Esophagus squamous epithelium (tissue), 5 donors: ENCODE data around the gene TMEM63C. TPM values are rescaled to one million over a fixed set of nuclear protein-coding genes. Genes with fewer than 3 reads are reported as not detected.

ENCODE experiments used
- DNase-seq: peaks from one replicate; lab custom pipeline; 2025; lab: John Stamatoyannopoulos, UW
- H3K27ac ChIP-seq, 4 donors: fragments of 200-600 bp; sonication (generic); one replicate each; pipeline ENCODE4 v1.5.1; 2016 to 2019; ENCODE audit warnings: mild to moderate bottlenecking in 1 of 4
- H3K27me3 ChIP-seq, 4 donors: fragments of 200-600 bp; sonication (generic); 1 replicate in 3 of 4; 2 replicates in 1 of 4; pipeline versions ENCODE4 v1.5.1 to v1.6.0; 2017 to 2021; ENCODE audit warnings: antibody characterized with exemption in 1 of 4
- H3K36me3 ChIP-seq, 3 donors: fragments of 200-600 bp; sonication (generic); one replicate each; pipeline ENCODE4 v1.5.1; 2016 to 2019
- H3K4me1 ChIP-seq, 3 donors: fragments of 200-600 bp; sonication (generic); one replicate each; pipeline ENCODE4 v1.5.1; 2017 to 2019
- H3K4me3 ChIP-seq, 4 donors: fragments of 200-600 bp; sonication (generic); 1 replicate in 3 of 4; 2 replicates in 1 of 4; pipeline ENCODE4 v1.5.1; 2016 to 2019; ENCODE audit warnings: mild to moderate bottlenecking in 2 of 4, moderate library complexity in 1 of 4
- H3K9me3 ChIP-seq, 3 donors: fragments of 200-600 bp; sonication (generic); one replicate each; pipeline ENCODE4 v1.5.1; 2016 to 2019
- CTCF ChIP-seq, 6 experiments: fragments of 450-650 bp in 4 of 6; fragments of 200-600 bp in 2 of 6; sonication (generic) in 2 of 6; IDR thresholded peaks; one replicate each; pipeline ENCODE4 v1.5.1; 2016 to 2019; ENCODE audit warnings: antibody characterized with exemption in 6 of 6, mild to moderate bottlenecking in 4 of 6, moderate library complexity in 4 of 6
- POLR2A ChIP-seq, 4 donors: fragments of 450-650 bp; IDR thresholded peaks; one replicate each; pipeline ENCODE4 v1.6.1; 2017; ENCODE audit warnings: antibody characterized with exemption in 4 of 4, mild to moderate bottlenecking in 4 of 4, moderate library complexity in 3 of 4
- WGBS, 2 donors: methylation state at CpG; one replicate each; pipeline ENCODE4 v1.1.5; 2018; 5-methylcytosine and 5-hydroxymethylcytosine counted together
- intact Hi-C: fragments of 100-400 bp; cut with DNase I; formaldehyde crosslinking; loops from one replicate; pipeline ENCODE4 v1.15.0; 2022
- total RNA-seq, 4 donors: library from RNA; depleted of rRNA; stranded (reverse); fragments of >200 nt; gene quantifications; one replicate each; pipeline ENCODE4 v1.1.0, GENCODE V29; 2016
- donor health status: DM: yes; HTN: yes; CAD: no.

Gene TMEM63C
- total RNA-seq, 4 donors from 2014 or later: 5.2 to 18.6 (median 9.8) TPM

GRCh38 chr14:77143071-77143470 is 38.5 kb upstream of the TMEM63C start:
- intact Hi-C loops: no loop called here
- 7 to 18% methylated on average over 4 of the region's 4 CpGs for WGBS, 2 donors
- H3K27me3 ChIP-seq: peaks cover 11 to 95% (median 19%) of the 10 kb centered on the region in 4 donors

GRCh38 chr14:77144412-77145115 is 37.0 kb upstream of the TMEM63C start:
- no peak overlapping the region for H3K27ac ChIP-seq
- H3K27me3 ChIP-seq: peaks cover 11 to 80% (median 13%) of the 10 kb centered on the region in 4 donors
- intact Hi-C loops: no loop called here
- 51 to 61% methylated on average over 3 to 4 of the region's 4 CpGs for WGBS, 2 donors
- TF ChIP-seq CTCF (IDR thresholded peaks at IDR 0.05) (no peak), POLR2A (IDR thresholded peaks at IDR 0.05) (no peak)
- H3K4me1 ChIP-seq: peaks cover 15 to 24% (median 22%) of the 10 kb centered on the region in 3 donors
- DNase-seq: no peak
- H3K4me3 ChIP-seq: no peak overlapping the region
- no peaks in the 10 kb centered on the region for H3K36me3 ChIP-seq
- no peaks in the 10 kb centered on the region for H3K9me3 ChIP-seq

More at GRCh38 chr14:77143071-77143470, 38.5 kb upstream of the TMEM63C start:
- Histone ChIP-seq H3K4me1 (peaks cover 19 to 28% (median 22%) of the 10 kb centered on the region in 3 donors), H3K9me3 (no peaks in the 10 kb centered on the region), H3K4me3 (no peak overlapping the region), H3K27ac (no peak overlapping the region), H3K36me3 (no peaks in the 10 kb centered on the region)
- DNase-seq: no peak
- TF ChIP-seq CTCF (IDR thresholded peaks at IDR 0.05) (no peak), POLR2A (IDR thresholded peaks at IDR 0.05) (no peak)

- H3K36me3 ChIP-seq: no peaks in the 10 kb centered on the region
- DNase-seq: no peak
- intact Hi-C loops: no loop called here
- WGBS, 2 donors: 7 to 10% methylated on average over 10 of the region's 10 CpGs
- H3K27me3 ChIP-seq: peaks cover 5 to 65% (median 6%) of the 10 kb centered on the region in 4 donors
- no peak overlapping the region for H3K4me3 ChIP-seq
- no peak overlapping the region for H3K27ac ChIP-seq
- H3K4me1 ChIP-seq: peaks cover 6 to 8% (median 6%) of the 10 kb centered on the region in 3 donors
- no peak for TF ChIP-seq POLR2A (IDR thresholded peaks at IDR 0.05)
- TF ChIP-seq CTCF (IDR thresholded peaks at IDR 0.05): no peak
- H3K9me3 ChIP-seq: no peaks in the 10 kb centered on the region
Measured at GRCh38 chr14:77145975-77146740, 35.4 kb upstream of the TMEM63C start.

GRCh38 chr14:77148510-77149231 is 32.9 kb upstream of the TMEM63C start:
- intact Hi-C loops: no loop called here
- no peak overlapping the region for H3K27ac ChIP-seq
- 61 to 62% methylated on average over 6 to 8 of the region's 8 CpGs for WGBS, 2 donors
- H3K9me3 ChIP-seq: no peaks in the 10 kb centered on the region
- H3K4me1 ChIP-seq: no peaks in the 10 kb centered on the region
- TF ChIP-seq POLR2A (IDR thresholded peaks at IDR 0.05) (no peak), CTCF (IDR thresholded peaks at IDR 0.05) (no peak)
- H3K27me3 ChIP-seq: peaks cover 0 to 63% (median 0%) of the 10 kb centered on the region in 4 donors
- DNase-seq: no peak
- H3K36me3 ChIP-seq: no peaks in the 10 kb centered on the region
- H3K4me3 ChIP-seq: no peak overlapping the region
